HuH-7.5 (cell line): ENCODE measurements around the gene CPLANE2.
"Not testable (repeated sequence)": the region's sequence is repeated elsewhere in the genome, so short reads cannot be mapped to it uniquely, and the experiment has no call there.

Experiments
- DNase-seq: peaks from one replicate; pipeline ENCODE4 v3.0.0; 2011; ENCODE audit warnings: low spot score

Gene CPLANE2, protein sequence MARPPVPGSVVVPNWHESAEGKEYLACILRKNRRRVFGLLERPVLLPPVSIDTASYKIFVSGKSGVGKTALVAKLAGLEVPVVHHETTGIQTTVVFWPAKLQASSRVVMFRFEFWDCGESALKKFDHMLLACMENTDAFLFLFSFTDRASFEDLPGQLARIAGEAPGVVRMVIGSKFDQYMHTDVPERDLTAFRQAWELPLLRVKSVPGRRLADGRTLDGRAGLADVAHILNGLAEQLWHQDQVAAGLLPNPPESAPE

GRCh38 chr1:16236511-16237342 lies at the start of gene CPLANE2:
Gene CPLANE2, minus strand, starts transcription at chr1:16237183. Its CDS starts 441 bp downstream, at chr1:16236742.
- DNase-seq: peak; percentile 86

DNA sequence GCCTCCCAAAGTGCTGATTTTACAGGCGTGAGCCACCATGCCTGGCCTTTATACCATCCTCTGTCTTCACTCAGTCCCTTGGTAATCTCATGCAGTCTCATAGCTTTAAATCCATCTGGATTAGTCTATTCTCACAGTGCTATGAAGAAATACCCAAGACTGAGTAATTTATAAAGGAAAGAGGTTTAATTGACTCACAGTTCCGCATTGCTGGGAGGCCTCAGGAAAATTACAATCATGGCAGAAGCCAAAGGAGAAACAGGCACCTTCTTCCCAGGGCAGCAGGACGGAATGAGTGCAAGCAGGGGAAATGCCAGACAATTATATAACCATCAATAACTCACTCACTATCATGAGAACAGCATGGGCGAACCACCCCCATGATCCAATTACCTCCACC lies 49.1 kb upstream of the CPLANE2 start:
- no peak for DNase-seq

DNA sequence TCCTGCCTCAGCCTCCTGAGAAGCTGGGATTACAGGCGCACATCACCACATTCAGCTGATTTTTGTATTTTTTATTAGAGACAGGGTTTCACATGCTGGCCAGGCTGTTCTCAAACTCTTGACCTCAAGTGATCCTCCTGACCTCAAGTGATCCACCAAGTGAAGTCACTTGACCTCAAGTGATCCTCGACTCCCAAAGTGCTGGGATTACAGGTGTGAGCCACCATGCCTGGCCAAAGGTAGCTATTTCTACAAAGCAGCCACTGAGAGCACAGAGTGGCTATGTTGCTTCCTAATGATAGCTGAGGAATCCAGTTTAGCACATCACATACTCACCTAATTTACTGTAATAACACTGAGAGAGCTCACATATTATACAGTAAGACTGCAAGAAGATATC lies 44.8 kb upstream of the CPLANE2 start:
- DNase-seq: no peak

GRCh38 chr1:16279186-16279585 lies 42.2 kb upstream of the CPLANE2 start:
- DNase-seq: no peak

GRCh38 chr1:16276302-16277030 lies 39.5 kb upstream of the CPLANE2 start:
- DNase-seq: no peak

DNA sequence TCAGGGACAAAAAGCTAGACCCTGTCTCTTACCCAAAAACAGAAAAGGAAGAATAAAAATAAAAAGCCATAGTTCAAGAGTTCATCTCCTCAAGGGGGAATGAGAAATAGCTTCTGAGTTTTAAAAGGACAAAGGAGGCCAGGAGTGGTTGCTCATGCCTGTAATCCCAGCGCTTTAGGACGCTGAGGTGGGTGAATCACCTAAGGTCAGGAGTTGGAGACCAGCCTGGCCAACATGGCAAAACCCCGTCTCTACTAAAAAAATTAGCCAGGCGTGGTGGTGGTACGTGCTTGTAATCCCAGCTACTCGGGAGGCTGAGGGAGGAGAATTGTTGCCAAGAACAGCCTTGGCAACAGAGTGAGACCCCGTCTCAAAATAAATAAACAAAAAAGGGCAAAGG lies 38.6 kb upstream of the CPLANE2 start:
- DNase-seq: no peak

DNA sequence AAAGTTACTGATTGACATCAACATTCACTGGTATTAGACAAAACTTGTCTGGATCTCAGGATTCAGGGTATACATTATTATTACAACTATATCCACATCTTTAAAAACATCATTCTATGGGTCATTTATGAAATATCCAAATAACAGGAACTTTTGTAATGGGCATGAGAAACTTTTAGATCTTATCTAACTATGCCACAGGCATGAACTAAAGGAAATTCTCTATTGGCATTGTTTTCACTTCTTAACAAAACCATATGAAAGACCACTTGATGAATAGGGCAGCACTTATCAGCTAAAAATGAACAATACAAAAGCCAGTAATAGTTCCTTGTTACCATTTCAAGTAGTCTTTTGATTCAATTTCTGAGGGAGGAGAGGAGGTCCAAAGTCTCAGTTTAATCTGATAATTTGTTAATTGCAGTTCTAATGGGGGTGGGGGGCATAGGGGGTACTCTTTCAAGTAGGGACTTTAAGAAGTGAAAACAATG lies 30.8 kb upstream of the CPLANE2 start:
- DNase-seq: no peak

DNA sequence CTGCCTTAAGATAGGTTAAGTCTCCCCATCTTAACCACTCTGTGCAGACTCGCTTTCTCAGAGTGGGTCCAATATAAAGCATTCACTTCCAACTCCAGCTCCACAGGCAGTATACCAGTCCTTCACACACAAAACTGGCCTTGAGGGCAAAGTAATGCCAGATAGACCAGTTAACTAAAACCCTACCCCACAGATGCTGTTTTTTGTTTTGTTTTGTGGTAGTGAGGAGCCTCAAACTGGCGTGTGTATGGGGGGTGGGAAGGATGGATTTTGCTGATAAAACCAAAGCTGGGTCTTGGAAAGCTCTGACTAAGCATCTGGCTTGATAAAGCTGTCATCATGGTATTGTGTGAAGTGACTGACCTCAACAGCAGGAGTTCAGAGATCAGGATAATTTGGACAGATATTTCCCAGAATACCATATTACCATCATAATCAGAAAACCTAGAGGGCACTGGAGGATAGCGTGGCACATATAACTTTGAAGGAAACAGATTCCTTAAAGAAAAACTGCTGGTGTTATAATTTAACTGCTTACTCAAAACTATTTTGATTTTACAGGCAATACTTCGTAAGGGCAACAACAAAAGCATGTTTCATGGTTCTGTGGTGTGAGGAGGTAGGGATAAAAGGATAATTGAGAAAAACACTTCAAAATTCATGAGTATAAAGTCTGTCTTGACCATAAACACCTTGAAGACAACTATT lies 29.6 kb upstream of the CPLANE2 start:
- DNase-seq: no peak

GRCh38 chr1:16262067-16262466 lies 25.1 kb upstream of the CPLANE2 start:
- DNase-seq: no peak

- no peak for DNase-seq
Measured at GRCh38 chr1:16260814-16261213, 23.8 kb upstream of the CPLANE2 start.

DNA sequence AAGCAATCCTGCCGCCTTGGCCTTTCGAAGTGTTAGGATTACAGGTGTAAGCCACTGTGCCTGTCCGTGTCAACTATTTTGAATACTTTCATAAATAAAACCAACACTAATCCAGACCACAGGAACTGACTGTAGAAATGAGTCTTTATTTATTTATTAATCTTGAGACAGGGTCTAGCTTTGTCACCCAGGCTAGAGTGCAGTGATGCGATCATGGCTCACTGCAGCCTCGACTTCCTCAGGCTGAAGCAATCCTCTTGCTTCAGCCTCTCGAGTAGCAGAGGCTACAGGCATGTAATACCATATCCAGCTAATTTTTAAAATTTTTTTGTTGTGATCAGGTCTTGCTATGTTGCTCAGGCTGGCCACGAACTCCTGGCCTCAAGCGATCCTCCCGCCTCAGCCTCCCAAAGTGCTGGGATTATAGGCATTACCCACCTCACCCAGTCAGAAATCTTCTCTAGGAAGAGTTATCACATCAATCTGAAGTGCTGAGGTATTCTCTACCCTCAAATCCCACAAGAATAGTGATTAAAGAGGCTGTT lies 21.7 kb upstream of the CPLANE2 start:
- DNase-seq: no peak

DNA sequence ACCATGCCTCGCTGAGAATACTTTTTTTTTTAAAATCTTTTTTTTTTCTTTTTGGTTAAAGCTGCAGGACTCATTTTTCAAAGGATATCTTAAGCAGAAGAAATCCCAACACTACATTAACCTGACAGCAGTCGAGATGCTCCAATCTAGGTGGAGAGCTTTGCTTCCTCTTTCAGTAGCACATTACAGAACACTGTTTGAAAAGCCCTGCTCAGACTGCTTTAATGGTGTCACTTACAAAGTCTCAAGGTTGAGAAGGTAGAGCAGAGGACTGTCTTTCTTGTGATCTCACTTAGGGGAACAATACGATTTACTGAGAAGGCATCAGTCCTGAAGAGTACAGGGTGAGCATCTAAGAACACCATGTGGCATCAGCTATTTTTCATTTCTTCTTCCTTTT lies 21.0 kb upstream of the CPLANE2 start:
- no peak for DNase-seq

- DNase-seq: not testable (repeated sequence)
Measured at GRCh38 chr1:16257556-16257955, 20.6 kb upstream of the CPLANE2 start.

DNA sequence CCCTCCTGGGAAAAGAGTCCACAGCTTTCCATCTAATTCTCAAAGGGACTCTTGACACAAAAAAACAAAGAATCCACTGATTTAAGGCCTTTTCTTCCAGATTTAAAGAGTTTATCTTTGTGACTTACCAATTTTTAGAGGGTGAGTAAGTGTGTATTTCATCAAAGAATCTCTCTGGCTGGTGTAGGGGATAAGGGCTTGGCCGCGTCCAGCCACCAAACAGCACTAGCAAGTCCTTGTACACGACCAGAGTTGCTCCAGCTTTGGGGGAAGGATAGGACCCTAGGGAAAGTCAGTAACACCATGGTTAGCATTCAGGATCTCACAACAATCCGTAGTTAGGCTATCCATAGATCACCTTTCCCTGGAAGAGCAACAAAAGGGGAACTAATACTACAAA lies 19.5 kb upstream of the CPLANE2 start:
- DNase-seq: no peak

DNA sequence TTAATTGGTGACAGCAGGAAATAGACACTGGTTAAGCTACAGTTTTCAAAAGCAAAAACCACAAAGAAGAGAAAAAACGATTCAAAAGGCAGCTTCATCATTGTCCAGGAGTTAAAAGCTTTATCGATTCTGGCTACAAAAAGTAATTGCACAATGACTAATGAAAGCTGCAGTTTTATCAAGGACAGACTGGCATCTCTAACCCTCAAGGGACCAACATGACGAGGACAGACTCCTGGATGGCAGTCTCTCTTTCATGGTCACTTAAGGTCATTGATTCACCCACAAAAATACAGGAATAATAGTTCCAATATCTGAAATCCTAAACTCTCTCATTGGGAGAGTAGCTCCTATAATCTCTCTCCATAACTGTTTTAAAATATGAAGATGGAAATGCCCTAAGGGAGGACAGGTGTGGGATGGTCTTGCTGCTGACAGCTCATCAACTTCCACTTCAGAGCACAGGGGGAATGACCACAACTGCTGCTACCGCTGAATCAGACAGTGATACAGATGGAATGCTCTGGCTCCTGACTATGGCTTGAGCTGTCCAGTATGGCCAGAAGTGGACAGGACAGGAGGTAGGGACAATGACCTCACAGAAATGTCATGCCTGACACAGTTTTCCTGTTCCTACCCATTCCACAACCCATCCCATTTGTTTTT lies 17.4 kb upstream of the CPLANE2 start:
- no peak for DNase-seq

GRCh38 chr1:16253332-16253922 lies 16.4 kb upstream of the CPLANE2 start:
- no peak for DNase-seq

- no peak for DNase-seq
Measured at GRCh38 chr1:16252912-16253311, 15.9 kb upstream of the CPLANE2 start.

- no peak for DNase-seq
Measured at GRCh38 chr1:16251381-16251780, 14.4 kb upstream of the CPLANE2 start.

DNA sequence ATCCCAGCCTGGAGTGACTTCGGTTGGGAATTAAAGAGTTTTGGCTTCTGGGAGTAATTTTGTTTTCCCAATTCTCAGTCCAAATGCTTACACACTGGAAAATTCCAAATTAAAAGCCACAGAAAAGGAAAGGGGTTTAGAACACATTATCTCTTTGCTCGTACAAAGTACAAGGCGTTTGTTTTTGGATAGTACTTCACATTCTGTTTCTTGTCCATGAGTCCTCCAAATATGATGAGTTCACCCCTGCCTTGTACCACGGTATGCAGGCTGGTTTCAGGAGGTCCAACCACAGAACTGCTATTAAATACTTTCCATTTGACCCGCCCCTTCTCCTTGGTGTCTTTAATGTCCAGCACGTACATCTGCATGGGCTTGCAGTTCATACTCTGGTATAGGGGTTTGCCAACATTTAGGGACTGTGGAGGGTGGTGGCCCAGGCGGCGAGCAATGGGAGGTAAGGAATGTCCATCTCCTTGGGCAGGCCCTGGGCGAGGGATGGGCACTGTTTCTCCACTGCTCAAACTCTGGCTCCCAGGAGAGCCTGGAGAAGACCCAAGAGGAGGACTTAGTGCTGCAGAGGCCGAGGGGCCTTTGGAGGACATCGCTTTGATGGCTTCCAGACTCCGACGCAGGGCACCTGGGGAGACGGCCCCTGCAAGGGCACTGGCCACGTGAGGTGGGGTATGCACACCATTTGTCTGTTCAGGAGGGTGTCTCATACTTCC lies 13.7 kb upstream of the CPLANE2 start:
- no peak for DNase-seq

GRCh38 chr1:16249596-16250241 lies 12.7 kb upstream of the CPLANE2 start:
- no peak for DNase-seq
